Activated T-helper 1 cell treated with anti-CD3 and anti-CD28 coated beads, Interleukin-12 subunit alpha, Interleukin-12 subunit beta, Interleukin-2, Interleukin-4 antibody, amounts not matched to agents 30 ng/mL and 10 ng/mL and 1 ng/mL, durations not matched to agents 14 hours and 24 hours and 36 hours (primary cell): ENCODE measurements around the gene WDR20. TPM values are rescaled to one million over a fixed set of nuclear protein-coding genes. Genes with fewer than 3 reads are reported as not detected.

Source experiments
- DNase-seq: peaks from one replicate; pipeline ENCODE4 v3.0.0; 2021; ENCODE audit warnings: low spot score
- H3K27ac Mint-ChIP-seq: one replicate; pipeline ENCODE4 v1.8.0; 2021; ENCODE audit warnings: mild to moderate bottlenecking, mixed read lengths
- H3K27me3 Mint-ChIP-seq: one replicate; pipeline ENCODE4 v1.8.0; 2022; ENCODE audit warnings: mild to moderate bottlenecking, moderate library complexity, mixed read lengths; ENCODE audit not compliant: insufficient read depth
- H3K36me3 Mint-ChIP-seq: one replicate; pipeline ENCODE4 v1.8.0; 2021; ENCODE audit warnings: low read depth, mixed read lengths
- H3K4me1 Mint-ChIP-seq: one replicate; pipeline ENCODE4 v1.8.0; 2021; ENCODE audit warnings: low read depth, mixed read lengths
- H3K4me3 Mint-ChIP-seq: one replicate; pipeline ENCODE4 v1.8.0; 2021; ENCODE audit warnings: mild to moderate bottlenecking, moderate library complexity, mixed read lengths
- H3K9me3 Mint-ChIP-seq: one replicate; pipeline ENCODE4 v1.8.0; 2021; ENCODE audit warnings: mixed read lengths
- intact Hi-C: fragments of 100-400 bp; cut with micrococcal nuclease; formaldehyde crosslinking; loops from one replicate; pipeline ENCODE4 v1.15.1; 2024
- total RNA-seq: library from RNA; stranded (reverse); gene quantifications from 2 replicates; pipeline ENCODE4 v1.2.3, GENCODE V29; 2022

The WDR20 gene
- total RNA-seq, 1 donor from 2014 or later = 33.9 TPM

GRCh38 chr14:102196039-102196901 lies 56.6 kb downstream of the WDR20 start:
- Mint-ChIP-seq H3K4me3 (no peak overlapping the region), H3K36me3 (peaks cover 32% of the 10 kb centered on the region)

GRCh38 chr14:102196902-102197230 lies 57.2 kb downstream of the WDR20 start:
- Mint-ChIP-seq H3K4me1 (peaks cover 31% of the 10 kb centered on the region), H3K36me3 (peaks cover 32% of the 10 kb centered on the region), H3K27me3 (no peaks in the 10 kb centered on the region), H3K4me3 (no peak overlapping the region), H3K27ac (no peak overlapping the region), H3K9me3 (no peaks in the 10 kb centered on the region)
- intact Hi-C loops = no loop called here
- no peak for DNase-seq

More at GRCh38 chr14:102196039-102196901, 56.6 kb downstream of the WDR20 start:
- intact Hi-C loops = no loop called here
- Mint-ChIP-seq H3K9me3 (no peaks in the 10 kb centered on the region), H3K27ac (peak overlapping the region; percentile 13), H3K4me1 (peaks cover 26% of the 10 kb centered on the region), H3K27me3 (no peaks in the 10 kb centered on the region)
- DNase-seq = no peak

DNA sequence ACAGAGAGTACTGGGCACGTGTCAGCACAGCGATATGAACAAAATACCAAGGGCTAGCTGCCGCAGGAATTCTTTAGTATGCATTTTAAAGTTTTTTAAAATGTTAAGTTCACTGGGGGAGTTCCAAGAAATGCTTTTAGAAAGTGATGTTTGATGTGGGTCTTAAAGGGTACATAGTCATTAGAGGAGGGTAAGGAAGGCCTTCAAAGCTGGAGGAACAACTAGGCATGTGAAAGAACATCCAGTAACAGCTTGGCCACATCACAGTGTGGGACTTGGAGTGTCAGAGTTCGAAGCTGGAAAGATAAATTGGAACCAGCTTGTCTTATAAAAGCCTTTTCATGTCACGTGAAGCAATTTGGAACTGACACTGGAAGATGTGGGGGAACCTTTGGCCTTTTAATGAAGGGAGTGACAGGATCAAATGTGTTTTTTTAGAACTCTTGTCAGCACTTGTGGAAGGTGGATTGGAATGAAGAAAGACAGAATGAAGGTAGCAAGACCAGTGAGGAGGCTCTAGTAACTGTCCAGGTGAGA lies 57.7 kb downstream of the WDR20 start:
- intact Hi-C loops = no loop called here
- Mint-ChIP-seq H3K36me3 (peaks cover 32% of the 10 kb centered on the region), H3K27me3 (no peaks in the 10 kb centered on the region), H3K27ac (no peak overlapping the region), H3K4me3 (no peak overlapping the region), H3K4me1 (peaks cover 31% of the 10 kb centered on the region), H3K9me3 (no peaks in the 10 kb centered on the region)
- no peak for DNase-seq

DNA sequence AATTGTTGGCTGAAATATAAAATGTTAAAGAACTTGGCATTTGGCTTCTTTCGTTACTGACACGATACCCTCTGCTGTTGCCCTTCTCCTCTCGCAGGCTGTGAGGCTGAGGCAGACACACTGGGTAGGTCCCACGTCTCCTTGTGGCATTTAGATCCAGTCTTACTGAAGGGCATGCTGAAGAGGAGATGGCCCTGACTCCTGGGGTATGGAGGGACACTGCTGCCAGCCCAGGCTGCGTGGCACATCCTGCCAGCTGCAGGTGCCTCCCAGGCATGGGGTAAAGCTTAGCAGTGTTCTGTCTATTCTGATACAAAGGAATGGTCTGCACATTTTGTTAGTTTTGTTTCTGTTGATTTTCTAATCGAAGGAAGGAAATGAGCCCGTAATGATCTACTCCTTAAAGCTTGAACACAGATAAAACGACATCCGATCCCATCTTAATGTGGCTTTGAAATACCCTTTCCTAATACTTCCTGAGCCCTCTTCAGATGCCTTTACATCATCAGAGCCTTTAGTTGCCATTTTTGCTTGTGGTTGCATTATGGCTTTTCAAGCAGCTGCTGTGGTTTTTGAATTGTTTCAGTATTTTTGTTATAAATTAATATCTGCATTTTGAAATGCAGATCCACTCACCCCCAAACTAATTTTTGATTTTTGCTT lies 61.1 kb downstream of the WDR20 start:
- Mint-ChIP-seq H3K27me3 (no peaks in the 10 kb centered on the region), H3K9me3 (no peaks in the 10 kb centered on the region), H3K27ac (peak overlapping the region; percentile 2), H3K4me1 (peaks cover 31% of the 10 kb centered on the region), H3K36me3 (peaks cover 41% of the 10 kb centered on the region), H3K4me3 (no peak overlapping the region)
- no peak for DNase-seq
- intact Hi-C loops = loop anchor here (1.0 kb wide), 1 partner anchor 17 kb away; no protein-coding TSS in a partner anchor

DNA sequence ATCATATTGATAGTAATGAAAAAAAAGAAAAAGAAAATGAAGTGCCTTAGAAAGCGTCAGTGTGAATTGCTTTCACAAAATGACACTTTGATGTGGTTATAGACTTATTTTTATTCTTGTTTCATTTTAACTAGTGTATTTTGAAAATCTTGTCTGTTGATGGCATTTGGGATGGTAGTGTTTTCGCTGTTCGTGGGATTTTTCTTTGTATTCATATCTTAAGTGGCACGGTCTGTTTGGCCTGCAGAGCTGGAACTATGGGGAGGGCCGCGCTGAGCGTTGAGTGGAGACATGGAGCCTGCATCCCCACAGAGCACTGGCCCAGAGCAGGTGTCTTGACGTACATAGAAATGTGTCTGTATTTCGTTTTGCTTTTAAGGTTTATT lies 61.6 kb downstream of the WDR20 start:
- Mint-ChIP-seq H3K4me3 (no peak overlapping the region), H3K36me3 (peaks cover 39% of the 10 kb centered on the region), H3K27ac (peak overlapping the region; percentile 11), H3K9me3 (no peaks in the 10 kb centered on the region), H3K27me3 (no peaks in the 10 kb centered on the region), H3K4me1 (peaks cover 30% of the 10 kb centered on the region)
- intact Hi-C loops = loop anchor here (1.0 kb wide), 1 partner anchor 17 kb away; no protein-coding TSS in a partner anchor
- no peak for DNase-seq

DNA sequence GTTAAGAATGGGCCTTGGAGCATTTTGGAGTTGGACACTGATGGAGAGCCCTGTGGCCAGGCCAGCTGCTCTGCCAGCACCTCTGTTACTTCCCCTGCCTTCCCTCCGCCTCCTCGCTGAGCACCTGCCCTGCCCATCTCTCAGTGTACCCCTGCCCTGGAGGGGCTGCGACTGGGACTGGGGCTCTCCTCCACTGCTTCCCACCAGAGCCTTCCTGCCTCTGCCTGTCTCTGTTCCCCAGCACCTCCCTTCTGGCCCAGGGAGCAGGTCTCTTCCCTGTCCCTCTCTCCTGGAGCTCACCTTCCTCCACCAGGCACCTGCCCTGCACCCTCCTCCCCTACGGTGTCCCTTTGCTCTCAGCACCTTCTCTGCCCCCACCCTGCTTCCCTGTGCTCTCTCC lies 62.1 kb downstream of the WDR20 start:
- Mint-ChIP-seq H3K36me3 (peaks cover 40% of the 10 kb centered on the region), H3K4me1 (peaks cover 25% of the 10 kb centered on the region), H3K9me3 (no peaks in the 10 kb centered on the region), H3K27me3 (no peaks in the 10 kb centered on the region), H3K4me3 (no peak overlapping the region), H3K27ac (no peak overlapping the region)
- DNase-seq = no peak
- intact Hi-C loops = loop anchor here (1.0 kb wide), 1 partner anchor 17 kb away; no protein-coding TSS in a partner anchor

DNA sequence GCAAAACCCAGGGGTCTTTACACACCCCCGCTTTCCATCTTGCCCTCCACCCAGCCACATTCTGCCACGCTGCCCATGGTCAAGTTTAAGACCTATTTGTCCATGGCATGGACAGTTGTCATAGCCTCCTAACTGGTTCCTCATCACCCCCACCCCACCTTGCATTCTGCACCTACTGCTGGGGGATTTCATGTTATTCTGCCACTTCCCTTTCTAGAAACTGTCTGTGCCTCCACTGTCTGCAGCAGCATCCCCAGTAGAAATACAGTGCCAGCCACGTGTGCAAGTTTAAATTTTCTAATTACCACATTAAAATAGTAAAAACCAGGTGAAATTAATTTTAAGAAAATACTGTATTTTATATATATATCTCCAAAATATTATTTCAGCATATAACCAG lies 63.2 kb downstream of the WDR20 start:
- Mint-ChIP-seq H3K36me3 (peaks cover 35% of the 10 kb centered on the region), H3K27me3 (no peaks in the 10 kb centered on the region), H3K4me1 (peaks cover 22% of the 10 kb centered on the region), H3K27ac (no peak overlapping the region), H3K4me3 (no peak overlapping the region), H3K9me3 (no peaks in the 10 kb centered on the region)
- DNase-seq = no peak
- intact Hi-C loops = no loop called here

- no peaks in the 10 kb centered on the region for H3K27me3 Mint-ChIP-seq
- no peak for DNase-seq
- no peaks in the 10 kb centered on the region for H3K9me3 Mint-ChIP-seq
- H3K36me3 Mint-ChIP-seq = peaks cover 35% of the 10 kb centered on the region
- H3K4me3 Mint-ChIP-seq = no peak overlapping the region
- intact Hi-C loops = no loop called here
- H3K4me1 Mint-ChIP-seq = peaks cover 22% of the 10 kb centered on the region
- H3K27ac Mint-ChIP-seq = no peak overlapping the region
Measured at GRCh38 chr14:102203382-102203781, 63.7 kb downstream of the WDR20 start.

DNA sequence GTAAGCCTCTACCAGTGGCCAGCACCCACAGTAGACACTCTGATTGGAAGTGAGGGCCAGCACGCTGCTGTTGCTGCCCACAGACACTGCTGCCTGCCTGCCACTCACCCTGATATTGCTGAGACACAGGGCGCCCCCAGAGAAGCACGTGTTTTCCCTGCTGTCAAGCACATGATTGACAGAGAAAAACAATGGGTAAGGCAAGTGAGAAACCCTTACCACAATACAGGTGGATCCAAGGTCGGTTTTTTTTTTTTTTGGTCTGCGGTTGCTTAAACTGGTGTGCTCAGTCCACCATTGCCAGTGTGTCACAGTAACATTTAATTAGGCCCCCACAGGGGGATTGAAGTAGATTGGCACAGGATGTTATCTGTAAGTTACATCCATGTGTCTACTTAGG lies 65.9 kb downstream of the WDR20 start:
- Mint-ChIP-seq H3K9me3 (no peaks in the 10 kb centered on the region), H3K27me3 (no peaks in the 10 kb centered on the region), H3K36me3 (peaks cover 28% of the 10 kb centered on the region), H3K4me1 (peaks cover 11% of the 10 kb centered on the region), H3K4me3 (no peak overlapping the region), H3K27ac (no peak overlapping the region)
- intact Hi-C loops = no loop called here
- DNase-seq = no peak

GRCh38 chr14:102206918-102207317 lies 67.2 kb downstream of the WDR20 start:
- H3K9me3 Mint-ChIP-seq = no peaks in the 10 kb centered on the region
- intact Hi-C loops = no loop called here
- H3K4me1 Mint-ChIP-seq = no peaks in the 10 kb centered on the region
- peaks cover 26% of the 10 kb centered on the region for H3K36me3 Mint-ChIP-seq
- no peak overlapping the region for H3K27ac Mint-ChIP-seq
- DNase-seq = no peak
- no peaks in the 10 kb centered on the region for H3K27me3 Mint-ChIP-seq
- H3K4me3 Mint-ChIP-seq = no peak overlapping the region

- no peaks in the 10 kb centered on the region for H3K9me3 Mint-ChIP-seq
- H3K4me1 Mint-ChIP-seq = no peaks in the 10 kb centered on the region
- peaks cover 26% of the 10 kb centered on the region for H3K36me3 Mint-ChIP-seq
- H3K27me3 Mint-ChIP-seq = no peaks in the 10 kb centered on the region
- intact Hi-C loops = no loop called here
- H3K4me3 Mint-ChIP-seq = no peak overlapping the region
- H3K27ac Mint-ChIP-seq = no peak overlapping the region
- DNase-seq = no peak
Measured at GRCh38 chr14:102207831-102208365, 68.2 kb downstream of the WDR20 start.

DNA sequence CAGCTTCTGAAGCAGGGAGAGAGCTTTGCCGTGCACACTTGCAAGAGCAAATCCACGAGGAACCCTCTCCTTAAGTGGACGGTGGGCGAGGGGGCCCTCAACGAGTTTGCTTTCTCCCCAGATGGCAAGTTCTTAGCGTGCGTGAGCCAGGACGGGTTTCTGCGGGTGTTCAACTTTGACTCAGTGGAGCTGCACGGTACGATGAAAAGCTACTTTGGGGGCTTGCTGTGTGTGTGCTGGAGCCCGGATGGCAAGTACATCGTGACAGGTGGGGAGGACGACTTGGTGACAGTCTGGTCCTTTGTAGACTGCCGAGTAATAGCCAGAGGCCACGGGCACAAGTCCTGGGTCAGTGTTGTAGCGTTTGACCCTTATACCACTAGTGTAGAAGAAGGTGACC lies 69.0 kb downstream of the WDR20 start:
- intact Hi-C loops = no loop called here
- no peak for DNase-seq
- H3K36me3 Mint-ChIP-seq = peaks cover 26% of the 10 kb centered on the region
- H3K4me3 Mint-ChIP-seq = no peak overlapping the region
- no peak overlapping the region for H3K27ac Mint-ChIP-seq
- H3K9me3 Mint-ChIP-seq = no peaks in the 10 kb centered on the region
- H3K27me3 Mint-ChIP-seq = no peaks in the 10 kb centered on the region
- H3K4me1 Mint-ChIP-seq = no peaks in the 10 kb centered on the region
